ENCODE results near the gene CCDC154. TPM values are rescaled to one million over a fixed set of nuclear protein-coding genes. Genes with fewer than 3 reads are reported as not detected.

Gene CCDC154
- total and polyA plus RNA-seq, 2 of the 4 experiments (the other 2 are of a cell fraction) = 0.09 TPM; not detected in 1

GRCh38 chr16:1385232-1385631 lies 59.1 kb downstream of the CCDC154 start:
- no peak overlapping the region for H2BK15ac ChIP-seq (ENCODE audit: low read depth, low read length)
- ChIA-PET CTCF (no interaction called here), POLR2A (ENCODE audit: unreplicated experiment) (no interaction called here)
- dilution Hi-C loops (cut with HindIII; ENCODE audit: low sequenced_read_pairs, unreplicated experiment) = no loop called here
- in situ Hi-C loops (cut with MboI; ENCODE audit: low sequenced_read_pairs) = no loop called here
- BruUV-seq (replicated peaks) = no TSS peak
- H4K20me1 ChIP-seq (ENCODE audit: insufficient read depth, low read length) = no peaks in the 10 kb centered on the region
- no peak for DNase-seq
- H3K27me3 ChIP-seq (ENCODE audit: control insufficient read depth, insufficient read depth, low read length) = no peaks in the 10 kb centered on the region
- no peak overlapping the region for H2BK120ac ChIP-seq (ENCODE audit: low read depth, low read length)
- H3K56ac ChIP-seq (ENCODE audit: extremely low read depth, insufficient read depth, low read length) = no peak overlapping the region
- H3K14ac ChIP-seq (replicated peaks; ENCODE audit: low read depth, low read length) = no peak overlapping the region
- H2BK5ac ChIP-seq (ENCODE audit: low read depth, low read length, poor library complexity, severe bottlenecking) = no peak overlapping the region
- no peak for ATAC-seq (ENCODE audit: low read depth)
- H3K18ac ChIP-seq (ENCODE audit: low read depth, low read length) = no peak overlapping the region
- WGBS, 2 experiments (ENCODE audit: extremely low coverage in 2 of 2, insufficient read length in 1 of 2) = 95% methylated on average over 35 of the region's 39 CpGs; no CpG with 5 or more reads in 1 of the 2 experiments
- H3K4me2 ChIP-seq (ENCODE audit: low read depth, low read length) = no peak overlapping the region
- H3K27ac ChIP-seq (ENCODE audit: insufficient read depth, low read length) = no peak overlapping the region
- intact Hi-C loops (cut with micrococcal nuclease) = no loop called here
- H4K5ac ChIP-seq (ENCODE audit: low read depth, low read length) = no peak overlapping the region
- no peak overlapping the region for H2AK5ac ChIP-seq (ENCODE audit: low read depth, low read length)
- no peak overlapping the region for H4K8ac ChIP-seq (ENCODE audit: low read depth in 2 of 2, low read length in 2 of 2)
- no peak overlapping the region for H3K9ac ChIP-seq (ENCODE audit: low read depth, low read length)
- no peaks in the 10 kb centered on the region for H3K9me3 ChIP-seq (ENCODE audit: control insufficient read depth, insufficient read depth, low read length)
- H3K4me1 ChIP-seq (ENCODE audit: control insufficient read depth, insufficient read depth, low read length) = no peaks in the 10 kb centered on the region
- no peak overlapping the region for H3K4me3 ChIP-seq (ENCODE audit: insufficient read depth, low read depth, low read length)
- H2AK9ac ChIP-seq (replicated peaks; ENCODE audit: low read depth, low read length, poor library complexity) = no peak overlapping the region
- no peak overlapping the region for H4K91ac ChIP-seq (ENCODE audit: insufficient read depth, low read depth, low read length)
- no peaks in the 10 kb centered on the region; a peak in 1 of 4 replicates for H3K79me1 ChIP-seq (ENCODE audit: low read depth in 1 of 2, low read length in 2 of 2)
- no peak overlapping the region for H3K23ac ChIP-seq (ENCODE audit: low read depth, low read length)
- no peak overlapping the region for H2BK20ac ChIP-seq (ENCODE audit: low read depth, low read length)
- H3K9me1 ChIP-seq (ENCODE audit: insufficient read depth, low read length) = no peaks in the 10 kb centered on the region
- no peak for TF ChIP-seq CTCF (conservative IDR thresholded peaks at IDR 0.05; ENCODE audit: low read depth, low read length)
- TF ChIP-seq FOS (IDR thresholded peaks at IDR 0.05; ENCODE audit: low read depth, low read length) = no peak
- TF ChIP-seq CEBPB (IDR thresholded peaks at IDR 0.05; ENCODE audit: low read depth, low read length) = no peak
- TF ChIP-seq POLR2A (IDR thresholded peaks at IDR 0.05; ENCODE audit: low read depth, low read length) = no peak
- TF ChIP-seq MAZ (IDR thresholded peaks at IDR 0.05; ENCODE audit: borderline replicate concordance, low read depth, low read length) = no peak
- no peak for TF ChIP-seq RCOR1 (IDR thresholded peaks at IDR 0.05; ENCODE audit: insufficient replicate concordance, low read length)
- TF ChIP-seq MAFK (IDR thresholded peaks at IDR 0.05; ENCODE audit: low read depth, low read length) = no peak
- no peak for TF ChIP-seq USF2 (IDR thresholded peaks at IDR 0.05; ENCODE audit: low read depth, low read length)
- no peak for TF ChIP-seq CHD1 (IDR thresholded peaks at IDR 0.05; ENCODE audit: low read depth, low read length)
- TF ChIP-seq SMC3 (IDR thresholded peaks at IDR 0.05; ENCODE audit: low read depth, low read length) = no peak
- TF ChIP-seq RAD21 (IDR thresholded peaks at IDR 0.05; ENCODE audit: low read length) = no peak
- no peak for TF ChIP-seq BHLHE40 (IDR thresholded peaks at IDR 0.05; ENCODE audit: low read depth, low read length)
- no peak for TF ChIP-seq NFE2L2 (IDR thresholded peaks at IDR 0.05; ENCODE audit: low read depth, low read length)
- no peak for TF ChIP-seq ELK1 (IDR thresholded peaks at IDR 0.05; ENCODE audit: borderline replicate concordance, low read depth, low read length)
- no peak overlapping the region for H3K4ac ChIP-seq (ENCODE audit: low read depth, low read length)
- no peak overlapping the region for H2AFZ ChIP-seq (replicated peaks; ENCODE audit: low read length, poor library complexity)
- peaks cover 33% of the 10 kb centered on the region for H3K36me3 ChIP-seq (ENCODE audit: control insufficient read depth, insufficient read depth, low read length)

All from IMR-90 (cell line).